ENCODE data around the gene SHISA9.

- TF ChIP-seq ZNF274 (IDR thresholded peaks at IDR 0.05; ENCODE audit: low read depth, low read length) = no peak
- TF ChIP-seq SUZ12 (IDR thresholded peaks at IDR 0.05; ENCODE audit: extremely low read depth, insufficient read depth, insufficient read length) = no peak
Observed at GRCh38 chr16:13264749-13265552, 363.6 kb downstream of the SHISA9 start.
